SU-DHL-6 (cell line): ENCODE data around the gene MFNG.

Experiments
- H2AFZ ChIP-seq: fragments of 200-600 bp; sonication (generic); 2 replicates; pipeline ENCODE4 v1.6.1; 2014; ENCODE audit warnings: low read depth, mild to moderate bottlenecking, moderate library complexity, mixed read lengths, antibody characterized with exemption, low read length; ENCODE audit not compliant: severe bottlenecking
- H3F3A ChIP-seq: fragments of 200-600 bp; shearing (Covaris generic); 2 replicates; pipeline ENCODE4 v1.6.0; 2016; ENCODE audit warnings: antibody characterized with exemption, mild to moderate bottlenecking; ENCODE audit not compliant: insufficient read depth
- H3K27ac ChIP-seq: fragments of 200-600 bp; sonication (generic); 2 replicates; pipeline ENCODE4 v1.5.1; 2016; ENCODE audit warnings: low read depth, mild to moderate bottlenecking, low read length, moderate library complexity, mixed read lengths
- H3K27me3 ChIP-seq: fragments of 200-600 bp; sonication (generic), shearing (Covaris generic); 2 replicates; pipeline ENCODE4 v1.6.0; 2014; ENCODE audit warnings: mild to moderate bottlenecking, low read length
- H3K36me3 ChIP-seq: fragments of 200-600 bp; sonication (generic); 2 replicates; pipeline ENCODE4 v1.6.1; 2014; ENCODE audit warnings: mild to moderate bottlenecking, low read length, mixed read lengths
- H3K4me2 ChIP-seq: fragments of 300-600, 200-600 bp; shearing (Covaris generic), sonication (generic); 2 replicates; pipeline ENCODE4 v1.6.0; 2014; ENCODE audit warnings: low read length, low read depth, mild to moderate bottlenecking; ENCODE audit not compliant: poor library complexity, severe bottlenecking
- H3K4me3 ChIP-seq: fragments of 200-600 bp; sonication (generic); 2 replicates; pipeline ENCODE4 v1.5.1; 2014; ENCODE audit warnings: antibody characterized with exemption, low read length, mild to moderate bottlenecking, mixed read lengths; ENCODE audit not compliant: insufficient read depth, poor library complexity, severe bottlenecking
- H3K79me2 ChIP-seq: fragments of 200-600 bp; sonication (generic); 2 replicates; pipeline ENCODE4 v1.6.1; 2014; ENCODE audit warnings: mild to moderate bottlenecking, low read length, moderate library complexity; ENCODE audit not compliant: insufficient read depth
- H3K9ac ChIP-seq: fragments of 200-600 bp; sonication (generic); 2 replicates; pipeline ENCODE4 v1.7.0; 2014; ENCODE audit warnings: mild to moderate bottlenecking, low read length
- H3K9me2 ChIP-seq: fragments of 200-600 bp; sonication (generic); replicated peaks from 2 replicates; pipeline ENCODE4 v1.6.1; 2014; ENCODE audit warnings: low read length; ENCODE audit not compliant: insufficient read depth
- H3K9me3 ChIP-seq: fragments of 200-600 bp; sonication (generic); 2 replicates; pipeline ENCODE4 v1.6.1; 2014; ENCODE audit warnings: low read length, mixed read lengths; ENCODE audit not compliant: insufficient read depth
- H4K20me1 ChIP-seq: fragments of 200-600 bp; sonication (generic); 2 replicates; pipeline ENCODE4 v1.6.1; 2014; ENCODE audit warnings: low read depth, mild to moderate bottlenecking, antibody characterized with exemption, low read length, moderate library complexity, mixed read lengths
- CTCF ChIP-seq: fragments of 200-600 bp; sonication (generic); IDR thresholded peaks from one replicate; pipeline ENCODE4 v1.5.1; 2017; ENCODE audit warnings: antibody characterized with exemption, mild to moderate bottlenecking, low read length, moderate library complexity; ENCODE audit not compliant: insufficient read depth, poor library complexity, severe bottlenecking
- EZH2phosphoT487 ChIP-seq: fragments of 200-600 bp; sonication (generic), shearing (Covaris generic); conservative IDR thresholded peaks from 2 replicates; pipeline ENCODE4 v1.6.1; 2018; ENCODE audit warnings: mild to moderate bottlenecking, antibody characterized with exemption, low read length, moderate library complexity, mixed read lengths

Gene MFNG

GRCh38 chr22:37483050-37483449 is 3.1 kb downstream of the MFNG start:
- H3K27me3 ChIP-seq: no peaks in the 10 kb centered on the region
- H3K9me3 ChIP-seq: no peaks in the 10 kb centered on the region
- TF ChIP-seq CTCF (no peak), EZH2phosphoT487 (no peak)
- no peaks in the 10 kb centered on the region for H4K20me1 ChIP-seq
- H3K27ac ChIP-seq: peak overlapping the region; percentile 83
- no peaks in the 10 kb centered on the region for H3K9me2 ChIP-seq
- H3K4me3 ChIP-seq: no peak overlapping the region
- H3K9ac ChIP-seq: no peak overlapping the region
- 0 out of 2 replicates have a peak, but pooled peaks cover 6% of the 10 kb centered on the region for H3F3A ChIP-seq
- H2AFZ ChIP-seq: no peak overlapping the region
- peaks cover 57% of the 10 kb centered on the region for H3K79me2 ChIP-seq
- no peaks in the 10 kb centered on the region for H3K36me3 ChIP-seq
- peak overlapping the region; percentile 86 for H3K4me2 ChIP-seq

GRCh38 chr22:37482244-37482643 is 3.9 kb downstream of the MFNG start:
- H3K9me2 ChIP-seq: no peaks in the 10 kb centered on the region
- peaks cover 57% of the 10 kb centered on the region for H3K79me2 ChIP-seq
- no peak overlapping the region for H3K4me3 ChIP-seq
- H3K4me2 ChIP-seq: no peak overlapping the region
- H3K9ac ChIP-seq: no peak overlapping the region
- H3K36me3 ChIP-seq: no peaks in the 10 kb centered on the region
- 0 out of 2 replicates have a peak, but pooled peaks cover 12% of the 10 kb centered on the region for H3F3A ChIP-seq
- H4K20me1 ChIP-seq: no peaks in the 10 kb centered on the region
- no peaks in the 10 kb centered on the region for H3K9me3 ChIP-seq
- no peaks in the 10 kb centered on the region for H3K27me3 ChIP-seq
- no peak overlapping the region for H2AFZ ChIP-seq
- TF ChIP-seq CTCF (no peak), EZH2phosphoT487 (no peak)
- H3K27ac ChIP-seq: no peak overlapping the region

GRCh38 chr22:37481347-37481907 is 4.8 kb downstream of the MFNG start:
- Histone ChIP-seq H3K27ac (no peak overlapping the region), H3K9ac (no peak overlapping the region), H3K36me3 (no peaks in the 10 kb centered on the region), H3K9me3 (no peaks in the 10 kb centered on the region), H3K9me2 (no peaks in the 10 kb centered on the region), H3K27me3 (no peaks in the 10 kb centered on the region), H3K4me2 (no peak overlapping the region), H4K20me1 (no peaks in the 10 kb centered on the region), H3F3A (0 out of 2 replicates have a peak, but pooled peaks cover 8% of the 10 kb centered on the region), H2AFZ (no peak overlapping the region), H3K79me2 (peaks cover 57% of the 10 kb centered on the region), H3K4me3 (no peak overlapping the region)
- TF ChIP-seq CTCF (no peak), EZH2phosphoT487 (no peak)
